HEK293 (cell line): Measurements from ENCODE around the gene CCDC187.

Experiments
- CTCF ChIA-PET: fragments of 350-600 bp; formaldehyde crosslinking; extraction: SDS; loops from one replicate; lab custom pipeline; 2021; ENCODE audit warnings: antibody characterized with exemption; lab: Yijun Ruan, JAX
- POLR2A ChIA-PET: fragments of 300-600 bp; formaldehyde crosslinking; extraction: SDS; loops from one replicate; lab custom pipeline; 2020; ENCODE audit warnings: antibody characterized with exemption, inconsistent platforms; lab: Yijun Ruan, JAX
- H3K27ac ChIP-seq: fragments of 200-500 bp; sonication (Bioruptor generic); 2 replicates; pipeline ENCODE4 v1.5.1; 2014; ENCODE audit warnings: low read depth, low read length, control low read depth, inconsistent platforms; ENCODE audit errors: extremely low read depth
- H3K36me3 ChIP-seq, 2 experiments: fragments of 200-500 bp in 1 of 2; sonication (Bioruptor generic) in 1 of 2; 1 replicate in 1 of 2; 2 replicates in 1 of 2; pipeline ENCODE4 v1.5.1; 2014 to 2017; ENCODE audit warnings: inconsistent platforms in 2 of 2, low read length in 2 of 2; ENCODE audit not compliant: control insufficient read depth in 2 of 2, insufficient read depth in 1 of 2
- H3K4me1 ChIP-seq: fragments of 200-500 bp; sonication (Bioruptor generic); 2 replicates; pipeline ENCODE4 v1.5.1; 2014; ENCODE audit warnings: mild to moderate bottlenecking, low read length, inconsistent platforms; ENCODE audit not compliant: control insufficient read depth, insufficient read depth
- H3K4me3 ChIP-seq: 2 replicates; pipeline ENCODE4 v1.5.1; 2011; ENCODE audit warnings: low read depth, mild to moderate bottlenecking, control low read depth, low read length, moderate library complexity
- H3K9me3 ChIP-seq: fragments of 200-500 bp; sonication (Bioruptor generic); 2 replicates; pipeline ENCODE4 v1.5.1; 2014; ENCODE audit warnings: low read depth, low read length, inconsistent platforms; ENCODE audit not compliant: control insufficient read depth, insufficient read depth
- MEIS1 ChIP-seq: sonication (generic); formaldehyde crosslinking; IDR thresholded peaks from 2 replicates; pipeline ENCODE4 v1.8.1; 2022; ENCODE audit warnings: missing genetic modification reagents, mild to moderate bottlenecking, borderline replicate concordance
- TCF7L2 ChIP-seq: IDR thresholded peaks from 2 replicates; pipeline ENCODE4 v1.6.1; 2011; ENCODE audit warnings: low read depth, mild to moderate bottlenecking, inconsistent platforms, low read length, moderate library complexity, borderline replicate concordance
- ZNF274 ChIP-seq, 2 experiments: fragments of 200-500 bp in 1 of 2; fragments of 450-650 bp in 1 of 2; sonication (Bioruptor generic) in 1 of 2; formaldehyde crosslinking in 1 of 2; IDR thresholded peaks; 2 replicates each; pipeline versions ENCODE4 v1.5.1 to v1.6.1; 2014 to 2016; ENCODE audit warnings: borderline replicate concordance in 1 of 2, inconsistent platforms in 1 of 2, low read length in 1 of 2, missing biosample characterization in 1 of 2, missing genetic modification characterization in 1 of 2
- ZNF311 ChIP-seq: fragments of 450-650 bp; formaldehyde crosslinking; IDR thresholded peaks from 2 replicates; pipeline ENCODE4 v1.5.1; 2017; ENCODE audit warnings: missing biosample characterization, missing genetic modification characterization, borderline replicate concordance
- ZNF350 ChIP-seq: fragments of 450-650 bp; formaldehyde crosslinking; IDR thresholded peaks from 2 replicates; pipeline ENCODE4 v1.5.0; 2017; ENCODE audit warnings: missing biosample characterization, mild to moderate bottlenecking, missing genetic modification characterization
- ZNF391 ChIP-seq: fragments of 450-650 bp; formaldehyde crosslinking; IDR thresholded peaks from 2 replicates; pipeline ENCODE4 v1.5.1; 2016; ENCODE audit warnings: low read depth, missing biosample characterization, missing genetic modification characterization, borderline replicate concordance
- ZNF510 ChIP-seq: fragments of 450-650 bp; formaldehyde crosslinking; IDR thresholded peaks from 2 replicates; pipeline ENCODE4 v1.5.1; 2018; ENCODE audit warnings: mild to moderate bottlenecking, missing genetic modification characterization, missing biosample characterization; ENCODE audit not compliant: insufficient replicate concordance
- ZNF548 ChIP-seq: fragments of 450-650 bp; formaldehyde crosslinking; IDR thresholded peaks from 2 replicates; pipeline ENCODE4 v1.5.1; 2016; ENCODE audit warnings: missing biosample characterization, missing genetic modification characterization
- ZNF610 ChIP-seq: fragments of 450-650 bp; formaldehyde crosslinking; IDR thresholded peaks from 2 replicates; pipeline ENCODE4 v1.5.1; 2016; ENCODE audit warnings: missing biosample characterization, missing genetic modification characterization, borderline replicate concordance
- ZNF677 ChIP-seq: fragments of 450-650 bp; IDR thresholded peaks from 2 replicates; pipeline ENCODE4 v1.5.0; 2018; ENCODE audit warnings: missing biosample characterization, mild to moderate bottlenecking, missing genetic modification characterization, moderate library complexity
- ZNF707 ChIP-seq: fragments of 450-650 bp; formaldehyde crosslinking; IDR thresholded peaks from 2 replicates; pipeline ENCODE4 v1.5.1; 2016; ENCODE audit warnings: missing biosample characterization, missing genetic modification characterization
- TF ChIP-seq, protein P1 (sequence below): sonication (generic); formaldehyde crosslinking; IDR thresholded peaks from 2 replicates; pipeline ENCODE4 v1.8.1; 2022; ENCODE audit warnings: mild to moderate bottlenecking, moderate library complexity, missing genetic modification reagents
- TF ChIP-seq, protein P2 (sequence below): fragments of 450-650 bp; formaldehyde crosslinking; IDR thresholded peaks from 2 replicates; pipeline ENCODE4 v1.5.1; 2016; ENCODE audit warnings: missing biosample characterization, missing genetic modification characterization
- TF ChIP-seq, protein P3 (sequence below): fragments of 450-650 bp; formaldehyde crosslinking; IDR thresholded peaks from 2 replicates; pipeline ENCODE4 v1.5.1; 2016; ENCODE audit warnings: missing biosample characterization, missing genetic modification characterization
- TF ChIP-seq, protein P4 (sequence below): fragments of 450-650 bp; formaldehyde crosslinking; IDR thresholded peaks from 2 replicates; pipeline ENCODE4 v1.5.1; 2016; ENCODE audit warnings: missing biosample characterization, missing genetic modification characterization

Gene CCDC187

DNA sequence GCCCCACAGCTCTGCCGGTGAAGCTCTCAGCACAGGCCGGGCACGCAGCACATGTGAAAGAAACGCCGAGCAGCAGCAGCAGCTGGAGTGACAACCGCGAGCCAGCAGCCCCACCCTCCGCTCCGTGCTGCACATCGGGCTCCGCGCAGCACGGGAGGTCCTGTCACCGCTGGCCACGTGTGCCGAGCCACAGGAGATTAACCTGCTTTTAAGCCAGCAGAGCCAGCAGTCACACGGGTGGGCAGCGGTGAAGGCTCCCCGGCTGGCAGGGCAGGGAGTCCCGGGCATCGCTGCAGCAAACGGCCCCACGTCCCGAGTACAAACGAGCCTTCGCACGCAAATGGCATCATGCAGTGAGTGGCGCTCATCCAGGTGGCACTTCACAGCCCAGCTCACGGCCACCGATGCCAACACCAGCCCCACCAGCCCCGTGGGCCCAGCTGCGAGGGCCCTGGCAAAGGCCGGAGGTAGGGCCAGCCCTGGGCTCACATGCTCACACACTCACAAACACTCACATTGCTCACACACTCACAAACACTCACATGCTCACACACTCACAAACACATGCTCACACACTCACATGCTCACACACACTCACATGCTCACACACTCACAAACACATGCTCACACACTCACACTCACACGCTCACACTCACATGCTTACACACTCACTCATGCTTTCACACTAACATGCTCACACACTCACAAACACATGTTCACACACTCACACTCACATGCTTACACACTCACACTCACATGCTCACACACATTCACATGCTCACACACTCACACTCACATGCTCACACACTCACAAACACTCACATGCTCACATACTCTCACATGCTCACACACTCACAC, 11.1 kb downstream of the CCDC187 start:
- CTCF ChIA-PET: no interaction called here
- Histone ChIP-seq H3K9me3 (no peaks in the 10 kb centered on the region), H3K4me3 (no peak overlapping the region), H3K27ac (no peak overlapping the region), H3K36me3 (no peaks in the 10 kb centered on the region), H3K4me1 (no peaks in the 10 kb centered on the region)
- TF ChIP-seq ZNF548 (tag by site-specific recombination): no peak
- no peak for TF ChIP-seq ZNF311 (tag by site-specific recombination)
- TF ChIP-seq ZNF677: no peak
- TF ChIP-seq ZNF707 (tag by site-specific recombination): no peak
- TF ChIP-seq, protein P1, sequence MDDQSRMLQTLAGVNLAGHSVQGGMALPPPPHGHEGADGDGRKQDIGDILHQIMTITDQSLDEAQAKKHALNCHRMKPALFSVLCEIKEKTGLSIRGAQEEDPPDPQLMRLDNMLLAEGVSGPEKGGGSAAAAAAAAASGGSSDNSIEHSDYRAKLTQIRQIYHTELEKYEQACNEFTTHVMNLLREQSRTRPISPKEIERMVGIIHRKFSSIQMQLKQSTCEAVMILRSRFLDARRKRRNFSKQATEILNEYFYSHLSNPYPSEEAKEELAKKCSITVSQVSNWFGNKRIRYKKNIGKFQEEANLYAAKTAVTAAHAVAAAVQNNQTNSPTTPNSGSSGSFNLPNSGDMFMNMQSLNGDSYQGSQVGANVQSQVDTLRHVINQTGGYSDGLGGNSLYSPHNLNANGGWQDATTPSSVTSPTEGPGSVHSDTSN (CRISPR knock-in tag): no peak
- TF ChIP-seq ZNF610 (tag by site-specific recombination): no peak
- no peak for TF ChIP-seq ZNF274 (IDR thresholded peaks at IDR 0.05; ENCODE audit: low read length)
- TF ChIP-seq ZNF274 (tag by site-specific recombination; IDR thresholded peaks at IDR 0.05; ENCODE audit: borderline replicate concordance): no peak
- no peak for TF ChIP-seq MEIS1 (CRISPR knock-in tag)
- TF ChIP-seq ZNF510 (tag by site-specific recombination): no peak
- TF ChIP-seq ZNF391 (tag by site-specific recombination): no peak
- TF ChIP-seq, protein P2, sequence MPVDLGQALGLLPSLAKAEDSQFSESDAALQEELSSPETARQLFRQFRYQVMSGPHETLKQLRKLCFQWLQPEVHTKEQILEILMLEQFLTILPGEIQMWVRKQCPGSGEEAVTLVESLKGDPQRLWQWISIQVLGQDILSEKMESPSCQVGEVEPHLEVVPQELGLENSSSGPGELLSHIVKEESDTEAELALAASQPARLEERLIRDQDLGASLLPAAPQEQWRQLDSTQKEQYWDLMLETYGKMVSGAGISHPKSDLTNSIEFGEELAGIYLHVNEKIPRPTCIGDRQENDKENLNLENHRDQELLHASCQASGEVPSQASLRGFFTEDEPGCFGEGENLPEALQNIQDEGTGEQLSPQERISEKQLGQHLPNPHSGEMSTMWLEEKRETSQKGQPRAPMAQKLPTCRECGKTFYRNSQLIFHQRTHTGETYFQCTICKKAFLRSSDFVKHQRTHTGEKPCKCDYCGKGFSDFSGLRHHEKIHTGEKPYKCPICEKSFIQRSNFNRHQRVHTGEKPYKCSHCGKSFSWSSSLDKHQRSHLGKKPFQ (tag by site-specific recombination): peak; percentile 60; the same call in 1 of the 2 replicates
- TF ChIP-seq, protein P3, sequence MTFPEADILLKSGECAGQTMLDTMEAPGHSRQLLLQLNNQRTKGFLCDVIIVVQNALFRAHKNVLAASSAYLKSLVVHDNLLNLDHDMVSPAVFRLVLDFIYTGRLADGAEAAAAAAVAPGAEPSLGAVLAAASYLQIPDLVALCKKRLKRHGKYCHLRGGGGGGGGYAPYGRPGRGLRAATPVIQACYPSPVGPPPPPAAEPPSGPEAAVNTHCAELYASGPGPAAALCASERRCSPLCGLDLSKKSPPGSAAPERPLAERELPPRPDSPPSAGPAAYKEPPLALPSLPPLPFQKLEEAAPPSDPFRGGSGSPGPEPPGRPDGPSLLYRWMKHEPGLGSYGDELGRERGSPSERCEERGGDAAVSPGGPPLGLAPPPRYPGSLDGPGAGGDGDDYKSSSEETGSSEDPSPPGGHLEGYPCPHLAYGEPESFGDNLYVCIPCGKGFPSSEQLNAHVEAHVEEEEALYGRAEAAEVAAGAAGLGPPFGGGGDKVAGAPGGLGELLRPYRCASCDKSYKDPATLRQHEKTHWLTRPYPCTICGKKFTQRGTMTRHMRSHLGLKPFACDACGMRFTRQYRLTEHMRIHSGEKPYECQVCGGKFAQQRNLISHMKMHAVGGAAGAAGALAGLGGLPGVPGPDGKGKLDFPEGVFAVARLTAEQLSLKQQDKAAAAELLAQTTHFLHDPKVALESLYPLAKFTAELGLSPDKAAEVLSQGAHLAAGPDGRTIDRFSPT (tag by site-specific recombination): peak; percentile 73; the same call in 1 of the 2 replicates
- no peak for TF ChIP-seq TCF7L2
- POLR2A ChIA-PET: no interaction called here

DNA sequence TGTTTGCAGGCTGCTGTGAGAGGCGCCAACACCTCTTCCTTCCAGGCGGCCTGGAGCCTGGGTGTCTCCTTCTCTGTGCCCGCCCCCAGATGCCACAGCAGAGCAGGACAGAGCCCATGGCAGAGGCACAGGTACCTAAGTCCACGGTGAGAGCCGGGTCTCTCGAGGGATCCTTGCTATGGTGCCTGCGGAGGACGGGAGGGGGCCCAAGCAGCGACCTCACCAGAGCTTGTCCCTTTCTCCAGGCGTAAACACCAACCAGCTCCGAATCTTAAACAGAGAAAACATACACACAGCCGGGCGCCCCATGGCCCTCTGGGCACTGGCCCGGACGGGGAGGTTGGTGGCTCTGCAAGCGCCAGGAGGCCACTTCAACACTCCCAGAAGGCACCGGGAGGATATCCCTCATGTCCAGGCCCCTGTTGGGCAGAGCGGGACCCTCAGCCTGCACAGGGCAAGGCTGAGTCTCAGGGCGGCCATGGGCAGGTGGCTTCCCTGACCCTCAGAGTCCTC, 11.8 kb downstream of the CCDC187 start:
- Histone ChIP-seq H3K27ac (no peak overlapping the region), H3K36me3 (no peaks in the 10 kb centered on the region), H3K9me3 (no peaks in the 10 kb centered on the region), H3K4me3 (no peak overlapping the region), H3K4me1 (no peaks in the 10 kb centered on the region)
- no peak for TF ChIP-seq ZNF350 (tag by site-specific recombination)
- TF ChIP-seq, protein P4, sequence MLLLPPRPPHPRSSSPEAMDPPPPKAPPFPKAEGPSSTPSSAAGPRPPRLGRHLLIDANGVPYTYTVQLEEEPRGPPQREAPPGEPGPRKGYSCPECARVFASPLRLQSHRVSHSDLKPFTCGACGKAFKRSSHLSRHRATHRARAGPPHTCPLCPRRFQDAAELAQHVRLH (tag by site-specific recombination): no peak
- POLR2A ChIA-PET: no interaction called here
- CTCF ChIA-PET: no interaction called here
